Nephron (organoid): ENCODE results near the gene IL17RE.
A peak's percentile ranks its signal among the peaks of the same experiment; 100 is the strongest.
"Not testable (repeated sequence)": the region's sequence is repeated elsewhere in the genome, so short reads cannot be mapped to it uniquely, and the experiment has no call there.

Experiments
- H3K27ac Mint-ChIP-seq, 3 experiments: 2 replicates each; pipeline ENCODE4 v1.8.0; 2020; ENCODE audit warnings: mixed read lengths in 3 of 3, mild to moderate bottlenecking in 2 of 3, moderate library complexity in 1 of 3
- H3K27me3 Mint-ChIP-seq: 2 replicates; pipeline ENCODE4 v1.8.0; 2021; ENCODE audit warnings: low read depth, mild to moderate bottlenecking, moderate library complexity, mixed read lengths
- H3K36me3 Mint-ChIP-seq: 2 replicates; pipeline ENCODE4 v1.8.0; 2020; ENCODE audit warnings: low read depth, mixed read lengths
- H3K4me1 Mint-ChIP-seq: 2 replicates; pipeline ENCODE4 v1.8.0; 2020; ENCODE audit warnings: mixed read lengths
- H3K4me3 Mint-ChIP-seq, 3 experiments: 2 replicates each; pipeline ENCODE4 v1.8.0; 2020; ENCODE audit warnings: mild to moderate bottlenecking in 3 of 3, mixed read lengths in 3 of 3, moderate library complexity in 2 of 3
- H3K9me3 Mint-ChIP-seq: 2 replicates; pipeline ENCODE4 v1.8.0; 2020; ENCODE audit warnings: mixed read lengths
- CTCF ChIP-seq, 3 experiments: fragments of 200-600 bp; sonication (generic); IDR thresholded peaks; one replicate each; pipeline ENCODE4 v1.5.0; 2021; ENCODE audit warnings: antibody characterized with exemption in 3 of 3; ENCODE audit not compliant: unreplicated experiment in 3 of 3

IL17RE gene

GRCh38 chr3:9899289-9899791 is 3.3 kb upstream of the IL17RE start:
- TF ChIP-seq CTCF (IDR thresholded peaks at IDR 0.05; ENCODE audit: unreplicated experiment in 3 of 3) = no peak

GRCh38 chr3:9900965-9901415 is 1.7 kb upstream of the IL17RE start:
- H3K36me3 Mint-ChIP-seq, H3K27ac Mint-ChIP-seq, H3K9me3 Mint-ChIP-seq, H3K4me3 Mint-ChIP-seq, H3K27me3 Mint-ChIP-seq: not testable (repeated sequence)
- H3K4me1 Mint-ChIP-seq = peaks cover 36% of the 10 kb centered on the region

More at GRCh38 chr3:9899289-9899791, 3.3 kb upstream of the IL17RE start:
- Mint-ChIP-seq H3K4me1 (peaks cover 42% of the 10 kb centered on the region), H3K4me3 (no peak overlapping the region), H3K27me3 (no peaks in the 10 kb centered on the region), H3K9me3 (no peaks in the 10 kb centered on the region), H3K36me3 (peaks cover 10% of the 10 kb centered on the region), H3K27ac (peak overlapping the region; percentile 84 to 89 (median 88))

GRCh38 chr3:9901967-9902366 is 681 bp upstream of the IL17RE start:
- H3K4me1 Mint-ChIP-seq = peaks cover 36% of the 10 kb centered on the region
- H3K36me3 Mint-ChIP-seq = no peaks in the 10 kb centered on the region
- no peaks in the 10 kb centered on the region for H3K9me3 Mint-ChIP-seq
- H3K4me3 Mint-ChIP-seq = no peak overlapping the region
- H3K27me3 Mint-ChIP-seq = no peaks in the 10 kb centered on the region
- TF ChIP-seq CTCF (IDR thresholded peaks at IDR 0.05; ENCODE audit: unreplicated experiment in 3 of 3) = no peak
- peak overlapping the region in 2 of 3 experiments; percentile 48 to 82 for H3K27ac Mint-ChIP-seq

GRCh38 chr3:9903238-9903624 is 583 bp downstream of the IL17RE start:
- Mint-ChIP-seq H3K4me3 (no peak overlapping the region), H3K36me3 (no peaks in the 10 kb centered on the region), H3K27me3 (no peaks in the 10 kb centered on the region), H3K9me3 (no peaks in the 10 kb centered on the region), H3K4me1 (peaks cover 27% of the 10 kb centered on the region), H3K27ac (peak overlapping the region; percentile 62 to 76 (median 66))
- TF ChIP-seq CTCF (IDR thresholded peaks at IDR 0.05; ENCODE audit: unreplicated experiment in 3 of 3) = no peak

- Mint-ChIP-seq H3K4me3 (no peak overlapping the region), H3K9me3 (no peaks in the 10 kb centered on the region), H3K36me3 (no peaks in the 10 kb centered on the region), H3K27ac (peak overlapping the region in 2 of 3 experiments; percentile 62 to 76), H3K27me3 (no peaks in the 10 kb centered on the region), H3K4me1 (peaks cover 20% of the 10 kb centered on the region)
- TF ChIP-seq CTCF (IDR thresholded peaks at IDR 0.05; ENCODE audit: unreplicated experiment in 3 of 3) = no peak
These were observed 1.3 kb downstream of the IL17RE start for GRCh38 chr3:9903904-9904303.

- H3K27me3 Mint-ChIP-seq = no peaks in the 10 kb centered on the region
- no peak for TF ChIP-seq CTCF (IDR thresholded peaks at IDR 0.05; ENCODE audit: unreplicated experiment in 3 of 3)
- no peaks in the 10 kb centered on the region for H3K36me3 Mint-ChIP-seq
- no peak overlapping the region for H3K4me3 Mint-ChIP-seq
- no peak overlapping the region for H3K27ac Mint-ChIP-seq
- peaks cover 18% of the 10 kb centered on the region for H3K4me1 Mint-ChIP-seq
- no peaks in the 10 kb centered on the region for H3K9me3 Mint-ChIP-seq
These were observed 3.8 kb downstream of the IL17RE start for GRCh38 chr3:9906480-9906879.
